Vagina (tissue), 2 donors: ENCODE measurements around the gene TRIM46. TPM values are rescaled to one million over a fixed set of nuclear protein-coding genes. Genes with fewer than 3 reads are reported as not detected.

Experiments
- DNase-seq, 2 donors: peaks; one replicate each; pipeline ENCODE4 v3.0.0-alpha.2; 2017; ENCODE audit errors: extremely low spot score in 2 of 2
- H3K27ac ChIP-seq: fragments of 200-600 bp; sonication (generic); one replicate; pipeline ENCODE4 v1.5.1; 2019
- H3K27me3 ChIP-seq: fragments of 200-600 bp; sonication (generic); one replicate; pipeline ENCODE4 v1.5.1; 2019
- H3K36me3 ChIP-seq, 2 donors: fragments of 200-600 bp; sonication (generic); one replicate each; pipeline ENCODE4 v1.5.1; 2017 to 2019
- H3K4me1 ChIP-seq: fragments of 200-600 bp; sonication (generic); one replicate; pipeline ENCODE4 v1.5.1; 2019
- H3K4me3 ChIP-seq, 2 donors: fragments of 200-600 bp; sonication (generic); 1 replicate in 1 of 2; 2 replicates in 1 of 2; pipeline ENCODE4 v1.5.1; 2016 to 2019
- H3K9me3 ChIP-seq: fragments of 200-600 bp; sonication (generic); one replicate; pipeline ENCODE4 v1.5.1; 2019
- CTCF ChIP-seq, 3 experiments: fragments of 450-650 bp in 2 of 3; fragments of 200-600 bp in 1 of 3; sonication (generic) in 1 of 3; IDR thresholded peaks; one replicate each; pipeline ENCODE4 v1.5.1; 2017 to 2019; ENCODE audit warnings: antibody characterized with exemption in 3 of 3, mild to moderate bottlenecking in 2 of 3, moderate library complexity in 2 of 3
- POLR2A ChIP-seq, 2 donors: fragments of 450-650 bp; IDR thresholded peaks; one replicate each; pipeline ENCODE4 v1.6.1; 2017; ENCODE audit warnings: antibody characterized with exemption in 2 of 2, mild to moderate bottlenecking in 2 of 2, moderate library complexity in 2 of 2
- POLR2AphosphoS5 ChIP-seq, 2 donors: sonication (generic); formaldehyde crosslinking; IDR thresholded peaks; one replicate each; pipeline ENCODE4 v1.9.0; 2017; ENCODE audit warnings: antibody characterized with exemption in 2 of 2, mild to moderate bottlenecking in 2 of 2, low read depth in 1 of 2; ENCODE audit not compliant: insufficient read depth in 1 of 2
- intact Hi-C: fragments of 100-400 bp; cut with DNase I; formaldehyde crosslinking; loops from one replicate; pipeline ENCODE4 v1.15.1; 2023
- total RNA-seq: library from RNA; depleted of rRNA; stranded (reverse); fragments of >200 nt; gene quantifications from one replicate; pipeline ENCODE4 v1.2.3, GENCODE V29; 2016

TRIM46 gene
- total RNA-seq, 1 donor from 2014 or later: 2.7 TPM

GRCh38 chr1:155195201-155196102, 21.8 kb downstream of the TRIM46 start:
- Histone ChIP-seq H3K9me3 (no peaks in the 10 kb centered on the region), H3K4me3 (peak overlapping the region; percentile 52 to 58), H3K27ac (peak overlapping the region; percentile 85), H3K27me3 (no peaks in the 10 kb centered on the region), H3K36me3 (peaks cover 0 to 4% of the 10 kb centered on the region in 2 donors), H3K4me1 (peaks cover 39% of the 10 kb centered on the region)
- intact Hi-C loops: no loop called here
- DNase-seq: no peak
- TF ChIP-seq POLR2A (IDR thresholded peaks at IDR 0.05): no peak
- no peak for TF ChIP-seq CTCF (IDR thresholded peaks at IDR 0.05)
- TF ChIP-seq POLR2AphosphoS5 (IDR thresholded peaks at IDR 0.05; ENCODE audit: insufficient read depth in 1 of 2, low read depth in 1 of 2): no peak

GRCh38 chr1:155196103-155196892, 22.6 kb downstream of the TRIM46 start:
- TF ChIP-seq CTCF (IDR thresholded peaks at IDR 0.05) (no peak), POLR2AphosphoS5 (IDR thresholded peaks at IDR 0.05; ENCODE audit: insufficient read depth in 1 of 2, low read depth in 1 of 2) (no peak), POLR2A (IDR thresholded peaks at IDR 0.05) (no peak)
- peak overlapping the region; percentile 85 for H3K27ac ChIP-seq
- H3K27me3 ChIP-seq: no peaks in the 10 kb centered on the region
- H3K4me1 ChIP-seq: peaks cover 39% of the 10 kb centered on the region
- no peak overlapping the region for H3K4me3 ChIP-seq
- H3K36me3 ChIP-seq: peaks cover 0 to 4% of the 10 kb centered on the region in 2 donors
- intact Hi-C loops: no loop called here
- DNase-seq: no peak
- H3K9me3 ChIP-seq: no peaks in the 10 kb centered on the region

- Histone ChIP-seq H3K27me3 (no peaks in the 10 kb centered on the region), H3K27ac (no peak overlapping the region), H3K4me3 (no peak overlapping the region), H3K4me1 (peaks cover 39% of the 10 kb centered on the region), H3K36me3 (peaks cover 0 to 4% of the 10 kb centered on the region in 2 donors), H3K9me3 (no peaks in the 10 kb centered on the region)
- no peak for TF ChIP-seq POLR2AphosphoS5 (IDR thresholded peaks at IDR 0.05; ENCODE audit: insufficient read depth in 1 of 2, low read depth in 1 of 2)
- no peak for DNase-seq
- intact Hi-C loops: no loop called here
Measured at GRCh38 chr1:155196893-155197638, 23.4 kb downstream of the TRIM46 start.

- Histone ChIP-seq H3K9me3 (no peaks in the 10 kb centered on the region), H3K4me1 (peaks cover 32% of the 10 kb centered on the region), H3K36me3 (peaks cover 0 to 4% of the 10 kb centered on the region in 2 donors), H3K4me3 (no peak overlapping the region), H3K27ac (no peak overlapping the region), H3K27me3 (no peaks in the 10 kb centered on the region)
- no peak for DNase-seq
- intact Hi-C loops: no loop called here
- TF ChIP-seq POLR2AphosphoS5 (IDR thresholded peaks at IDR 0.05; ENCODE audit: insufficient read depth in 1 of 2, low read depth in 1 of 2) (no peak), POLR2A (IDR thresholded peaks at IDR 0.05) (no peak), CTCF (IDR thresholded peaks at IDR 0.05) (no peak)
Measured at GRCh38 chr1:155197901-155198546, 24.4 kb downstream of the TRIM46 start.

GRCh38 chr1:155198547-155198906, 24.9 kb downstream of the TRIM46 start:
- intact Hi-C loops: no loop called here
- H3K4me1 ChIP-seq: peaks cover 28% of the 10 kb centered on the region

More at GRCh38 chr1:155198547-155198906, 24.9 kb downstream of the TRIM46 start:
- H3K9me3 ChIP-seq: no peaks in the 10 kb centered on the region
- H3K27me3 ChIP-seq: no peaks in the 10 kb centered on the region
- no peak overlapping the region for H3K27ac ChIP-seq
- no peak for DNase-seq
- TF ChIP-seq POLR2A (IDR thresholded peaks at IDR 0.05): no peak
- TF ChIP-seq CTCF (IDR thresholded peaks at IDR 0.05): no peak
- TF ChIP-seq POLR2AphosphoS5 (IDR thresholded peaks at IDR 0.05; ENCODE audit: insufficient read depth in 1 of 2, low read depth in 1 of 2): no peak
- peaks cover 0 to 4% of the 10 kb centered on the region in 2 donors for H3K36me3 ChIP-seq
- H3K4me3 ChIP-seq: no peak overlapping the region
